Stomach (tissue), 4 donors: ENCODE data around the gene PKP2.

Source experiments
- CTCF ChIP-seq, 7 experiments: fragments of 450-650 bp in 4 of 7; fragments of 200-600 bp in 3 of 7; sonication (generic) in 3 of 7; IDR thresholded peaks; one replicate each; pipeline ENCODE4 v1.5.1; 2016 to 2019; ENCODE audit warnings: antibody characterized with exemption in 7 of 7, control low read depth in 2 of 7, mild to moderate bottlenecking in 1 of 7
- EP300 ChIP-seq: sonication (generic); formaldehyde crosslinking; IDR thresholded peaks from one replicate; pipeline ENCODE4 v1.6.1; 2017; ENCODE audit warnings: antibody characterized with exemption
- POLR2A ChIP-seq, 4 donors: fragments of 450-650 bp; IDR thresholded peaks; one replicate each; pipeline ENCODE4 v1.6.1; 2016; ENCODE audit warnings: antibody characterized with exemption in 4 of 4, control low read depth in 2 of 4, mild to moderate bottlenecking in 1 of 4, moderate library complexity in 1 of 4
- POLR2AphosphoS5 ChIP-seq, 3 donors: sonication (generic); formaldehyde crosslinking; IDR thresholded peaks; one replicate each; pipeline ENCODE4 v1.6.1; 2016; ENCODE audit warnings: antibody characterized with exemption in 3 of 3

- no peak for TF ChIP-seq EP300
- TF ChIP-seq POLR2A (IDR thresholded peaks at IDR 0.05): peak in 1 of 4 donors; percentile 12
- TF ChIP-seq CTCF (IDR thresholded peaks at IDR 0.05): peak in 5 of 7 experiments; percentile 59 to 90 (median 82)
- peak; percentile 79 to 94 (median 80) for TF ChIP-seq POLR2AphosphoS5 (IDR thresholded peaks at IDR 0.05)
Observed at GRCh38 chr12:32755654-32756475, 140.7 kb downstream of the PKP2 start, which contains the start of gene YARS2.
